Mesothelial cell of epicardium (in vitro differentiated cells): ENCODE data around the gene DPAGT1. TPM values are rescaled to one million over a fixed set of nuclear protein-coding genes. Genes with fewer than 3 reads are reported as not detected.

Source experiments
- DNase-seq, 2 experiments: peaks; one replicate each; pipeline ENCODE4 v3.0.0; 2021; ENCODE audit warnings: low spot score in 2 of 2; ENCODE audit not compliant: unreplicated experiment in 2 of 2
- H3K27ac Mint-ChIP-seq: 2 replicates; pipeline ENCODE4 v1.8.0; 2021; ENCODE audit warnings: mixed read lengths
- H3K27me3 Mint-ChIP-seq: 2 replicates; pipeline ENCODE4 v1.8.0; 2021; ENCODE audit warnings: low read depth, mixed read lengths
- H3K36me3 Mint-ChIP-seq: 2 replicates; pipeline ENCODE4 v1.8.0; 2021; ENCODE audit warnings: mixed read lengths
- H3K4me1 Mint-ChIP-seq: 2 replicates; pipeline ENCODE4 v1.8.0; 2021; ENCODE audit warnings: mixed read lengths
- H3K4me3 Mint-ChIP-seq: 2 replicates; pipeline ENCODE4 v1.8.0; 2021; ENCODE audit warnings: mild to moderate bottlenecking, moderate library complexity, mixed read lengths
- H3K9me3 Mint-ChIP-seq: 2 replicates; pipeline ENCODE4 v1.8.0; 2021; ENCODE audit warnings: mixed read lengths
- CTCF ChIP-seq: fragments of 200-600 bp; sonication (generic); IDR thresholded peaks from one replicate; pipeline ENCODE4 v1.5.0; 2021; ENCODE audit warnings: antibody characterized with exemption; ENCODE audit not compliant: unreplicated experiment
- total RNA-seq: library from RNA; stranded (reverse); gene quantifications from 3 replicates; pipeline ENCODE4 v1.2.1, GENCODE V29; 2021

Gene DPAGT1
- total RNA-seq, 1 donor from 2014 or later = 47.7 TPM

- no peaks in the 10 kb centered on the region for H3K9me3 Mint-ChIP-seq
- peak overlapping the region; percentile 30 for H3K27ac Mint-ChIP-seq
- no peak for TF ChIP-seq CTCF
- H3K27me3 Mint-ChIP-seq = no peaks in the 10 kb centered on the region
- DNase-seq = no peak
- peak overlapping the region; percentile 46 for H3K4me3 Mint-ChIP-seq
- peaks cover 3% of the 10 kb centered on the region for H3K36me3 Mint-ChIP-seq
- H3K4me1 Mint-ChIP-seq = peaks cover 19% of the 10 kb centered on the region
These were observed 14.5 kb downstream of the DPAGT1 start for GRCh38 chr11:119087123-119087522.

GRCh38 chr11:119085437-119085847, 16.2 kb downstream of the DPAGT1 start:
- Mint-ChIP-seq H3K4me1 (peaks cover 14% of the 10 kb centered on the region), H3K27ac (peak overlapping the region; percentile 98), H3K9me3 (no peaks in the 10 kb centered on the region), H3K36me3 (peaks cover 14% of the 10 kb centered on the region), H3K27me3 (no peaks in the 10 kb centered on the region), H3K4me3 (peak overlapping the region; percentile 95)
- no peak for DNase-seq
- TF ChIP-seq CTCF = no peak

GRCh38 chr11:119084663-119085436, 16.8 kb downstream of the DPAGT1 start, which contains the start of gene HMBS:
TSS of gene HMBS (plus strand) at chr11:119084881. CDS start at chr11:119085034, 153 bp downstream.
- peak within 1 kb of the TSS; percentile 95 for H3K4me3 Mint-ChIP-seq
- peak within 1 kb of the TSS; percentile 98 for H3K27ac Mint-ChIP-seq
- TF ChIP-seq CTCF = no peak
- H3K9me3 Mint-ChIP-seq = no peaks in the 10 kb centered on the region
- DNase-seq = peak; percentile 78 to 83
- H3K4me1 Mint-ChIP-seq = peaks cover 14% of the 10 kb centered on the region
- peaks cover 14% of the 10 kb centered on the region for H3K36me3 Mint-ChIP-seq
- no peaks in the 10 kb centered on the region for H3K27me3 Mint-ChIP-seq

- no peak for TF ChIP-seq CTCF
- Mint-ChIP-seq H3K4me3 (no peak overlapping the region), H3K9me3 (no peaks in the 10 kb centered on the region), H3K27ac (no peak overlapping the region), H3K27me3 (no peaks in the 10 kb centered on the region), H3K4me1 (peaks cover 11% of the 10 kb centered on the region), H3K36me3 (peaks cover 28% of the 10 kb centered on the region)
- no peak for DNase-seq
These were observed 19.9 kb downstream of the DPAGT1 start for GRCh38 chr11:119081682-119082260.

- TF ChIP-seq CTCF = no peak
- no peaks in the 10 kb centered on the region for H3K27me3 Mint-ChIP-seq
- no peaks in the 10 kb centered on the region for H3K4me1 Mint-ChIP-seq
- no peak overlapping the region for H3K27ac Mint-ChIP-seq
- DNase-seq = no peak
- H3K36me3 Mint-ChIP-seq = peaks cover 31% of the 10 kb centered on the region
- no peak overlapping the region for H3K4me3 Mint-ChIP-seq
- H3K9me3 Mint-ChIP-seq = no peaks in the 10 kb centered on the region
These were observed 22.8 kb downstream of the DPAGT1 start for GRCh38 chr11:119078675-119079420.
